ENCODE results near the gene SMYD3. TPM values are rescaled to one million over a fixed set of nuclear protein-coding genes. Genes with fewer than 3 reads are reported as not detected.

The SMYD3 gene
- total RNA-seq, 6 experiments from 2014 or later, result 6.3 to 10.0 (median 6.6) TPM

- WGBS (ENCODE audit: insufficient coverage, low coverage, low lambda C conversion rate, missing lambda C conversion rate), result 81% methylated on average over 5 of the region's 5 CpGs
- ATAC-seq (no peak), DNase-seq (no peak)
- Histone ChIP-seq H3K4me1 (no peaks in the 10 kb centered on the region), H3K27ac (no peak overlapping the region), H3K36me3 (no peaks in the 10 kb centered on the region), H3K9me3 (no peaks in the 10 kb centered on the region), H3K27me3 (no peaks in the 10 kb centered on the region), H3K4me3 (no peak overlapping the region)
- intact Hi-C loops (cut with DNase I), result no loop called here
- TF ChIP-seq, protein P1, sequence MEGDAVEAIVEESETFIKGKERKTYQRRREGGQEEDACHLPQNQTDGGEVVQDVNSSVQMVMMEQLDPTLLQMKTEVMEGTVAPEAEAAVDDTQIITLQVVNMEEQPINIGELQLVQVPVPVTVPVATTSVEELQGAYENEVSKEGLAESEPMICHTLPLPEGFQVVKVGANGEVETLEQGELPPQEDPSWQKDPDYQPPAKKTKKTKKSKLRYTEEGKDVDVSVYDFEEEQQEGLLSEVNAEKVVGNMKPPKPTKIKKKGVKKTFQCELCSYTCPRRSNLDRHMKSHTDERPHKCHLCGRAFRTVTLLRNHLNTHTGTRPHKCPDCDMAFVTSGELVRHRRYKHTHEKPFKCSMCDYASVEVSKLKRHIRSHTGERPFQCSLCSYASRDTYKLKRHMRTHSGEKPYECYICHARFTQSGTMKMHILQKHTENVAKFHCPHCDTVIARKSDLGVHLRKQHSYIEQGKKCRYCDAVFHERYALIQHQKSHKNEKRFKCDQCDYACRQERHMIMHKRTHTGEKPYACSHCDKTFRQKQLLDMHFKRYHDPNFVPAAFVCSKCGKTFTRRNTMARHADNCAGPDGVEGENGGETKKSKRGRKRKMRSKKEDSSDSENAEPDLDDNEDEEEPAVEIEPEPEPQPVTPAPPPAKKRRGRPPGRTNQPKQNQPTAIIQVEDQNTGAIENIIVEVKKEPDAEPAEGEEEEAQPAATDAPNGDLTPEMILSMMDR (IDR thresholded peaks at IDR 0.05), result no peak
- TF ChIP-seq POLR2A (IDR thresholded peaks at IDR 0.05), result no peak
Measured at GRCh38 chr1:245763873-245764331, 743.2 kb downstream of the SMYD3 start.

DNA sequence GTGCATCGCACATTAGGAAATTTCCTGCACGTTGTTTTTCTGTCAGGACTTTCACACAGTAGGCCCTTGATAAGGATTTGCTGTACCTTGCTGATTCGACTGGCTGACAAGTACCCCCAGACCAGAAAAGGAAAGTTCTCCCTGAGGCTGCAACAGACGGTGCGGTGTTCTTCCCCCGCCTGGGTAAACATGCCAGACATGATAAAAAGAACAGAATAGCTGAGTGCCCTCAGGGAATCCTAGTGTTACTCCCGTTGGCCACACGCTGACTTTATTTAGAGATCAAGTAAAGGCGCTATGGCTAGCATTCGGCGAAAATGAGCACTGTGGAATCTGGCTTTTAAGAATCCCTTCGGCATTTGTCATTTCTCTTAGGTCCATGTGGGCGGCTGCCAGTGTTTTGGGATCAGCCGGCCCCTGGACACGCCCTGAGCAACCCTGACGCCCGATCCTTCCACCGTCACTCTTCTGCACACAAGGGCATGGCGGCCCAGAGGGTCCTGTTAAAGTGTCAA is 744.6 kb downstream of the SMYD3 start:
- H3K4me1 ChIP-seq, result no peaks in the 10 kb centered on the region
- no peak for TF ChIP-seq POLR2A (IDR thresholded peaks at IDR 0.05)
- TF ChIP-seq, protein P1 (IDR thresholded peaks at IDR 0.05), result no peak
- intact Hi-C loops (cut with DNase I), result no loop called here
- no peaks in the 10 kb centered on the region for H3K27me3 ChIP-seq
- no peaks in the 10 kb centered on the region for H3K36me3 ChIP-seq
- ATAC-seq, result no peak
- WGBS (ENCODE audit: insufficient coverage, low coverage, low lambda C conversion rate, missing lambda C conversion rate), result 86% methylated on average over 9 of the region's 19 CpGs
- no peaks in the 10 kb centered on the region for H3K9me3 ChIP-seq
- no peak overlapping the region for H3K27ac ChIP-seq
- no peak for DNase-seq
- no peak overlapping the region for H3K4me3 ChIP-seq

- DNase-seq (no peak), ATAC-seq (no peak)
- Histone ChIP-seq H3K9me3 (no peaks in the 10 kb centered on the region), H3K36me3 (no peaks in the 10 kb centered on the region), H3K4me3 (no peak overlapping the region), H3K27me3 (no peaks in the 10 kb centered on the region), H3K27ac (no peak overlapping the region), H3K4me1 (no peaks in the 10 kb centered on the region)
- TF ChIP-seq, protein P1 (IDR thresholded peaks at IDR 0.05), result no peak
- no peak for TF ChIP-seq POLR2A (IDR thresholded peaks at IDR 0.05)
- intact Hi-C loops (cut with DNase I), result no loop called here
- WGBS (ENCODE audit: insufficient coverage, low coverage, low lambda C conversion rate, missing lambda C conversion rate), result 91% methylated on average over 3 of the region's 4 CpGs
Measured at GRCh38 chr1:245760301-245760700, 746.8 kb downstream of the SMYD3 start.

- ATAC-seq, result no peak
- Histone ChIP-seq H3K27me3 (no peaks in the 10 kb centered on the region), H3K9me3 (no peaks in the 10 kb centered on the region), H3K4me3 (no peak overlapping the region), H3K4me1 (no peaks in the 10 kb centered on the region), H3K36me3 (no peaks in the 10 kb centered on the region), H3K27ac (no peak overlapping the region)
- no peak for DNase-seq
- WGBS (ENCODE audit: insufficient coverage, low coverage, low lambda C conversion rate, missing lambda C conversion rate), result 100% methylated on average over 1 of the region's 3 CpGs
- intact Hi-C loops (cut with DNase I), result no loop called here
- no peak for TF ChIP-seq POLR2A (IDR thresholded peaks at IDR 0.05)
- TF ChIP-seq, protein P1 (IDR thresholded peaks at IDR 0.05), result no peak
Measured at GRCh38 chr1:245754463-245754961, 752.6 kb downstream of the SMYD3 start.
